CD14-positive monocyte (primary cell): ENCODE measurements around the gene EIF4A2. TPM values are rescaled to one million over a fixed set of nuclear protein-coding genes. Genes with fewer than 3 reads are reported as not detected.

Source experiments
- DNase-seq, 3 donors: peaks; one replicate each; pipeline ENCODE4 v3.0.0-alpha.2; 2011 to 2022
- H2AFZ ChIP-seq: 2 replicates; pipeline ENCODE4 v1.6.0; 2012; ENCODE audit warnings: mild to moderate bottlenecking, low read depth, low read length, inconsistent platforms; ENCODE audit not compliant: insufficient read depth, poor library complexity, severe bottlenecking
- H3K27ac ChIP-seq, 2 donors: 1 replicate in 1 of 2; 2 replicates in 1 of 2; pipeline ENCODE4 v1.5.1; 2012 to 2013; ENCODE audit warnings: low read length in 2 of 2, control low read depth in 1 of 2, inconsistent platforms in 1 of 2, low read depth in 1 of 2, mild to moderate bottlenecking in 1 of 2
- H3K27me3 ChIP-seq, 2 donors: one replicate each; pipeline versions ENCODE4 v1.6.0 to v1.6.1; 2011 to 2013; ENCODE audit warnings: low read length in 2 of 2; ENCODE audit not compliant: control insufficient read depth in 2 of 2, insufficient read depth in 2 of 2
- H3K36me3 ChIP-seq, 2 donors: replicated peaks in 1 of 2; 1 replicate in 1 of 2; 2 replicates in 1 of 2; pipeline versions ENCODE4 v1.5.1 to v1.6.1; 2012 to 2013; ENCODE audit warnings: low read length in 2 of 2, control low read depth in 1 of 2, inconsistent platforms in 1 of 2, mild to moderate bottlenecking in 1 of 2; ENCODE audit not compliant: insufficient read depth in 2 of 2, control insufficient read depth in 1 of 2
- H3K4me1 ChIP-seq, 2 donors: 1 replicate in 1 of 2; 2 replicates in 1 of 2; pipeline versions ENCODE4 v1.5.1 to v1.6.1; 2012 to 2013; ENCODE audit warnings: low read length in 2 of 2, control low read depth in 1 of 2, inconsistent platforms in 1 of 2, mild to moderate bottlenecking in 1 of 2, moderate library complexity in 1 of 2; ENCODE audit not compliant: insufficient read depth in 2 of 2, control insufficient read depth in 1 of 2
- H3K4me2 ChIP-seq: replicated peaks from 2 replicates; pipeline ENCODE3; 2012; ENCODE audit warnings: low read length, moderate library complexity, mild to moderate bottlenecking; ENCODE audit not compliant: poor library complexity, severe bottlenecking; ENCODE audit errors: extremely low read depth
- H3K4me3 ChIP-seq, 3 experiments: fragments of 200-600 bp in 1 of 3; sonication (generic) in 1 of 3; replicated peaks in 1 of 3; 1 replicate in 2 of 3; 2 replicates in 1 of 3; pipeline ENCODE4 v1.5.1; 2011 to 2013; ENCODE audit warnings: low read length in 3 of 3, mild to moderate bottlenecking in 3 of 3, control low read depth in 2 of 3, low read depth in 2 of 3, inconsistent platforms in 1 of 3, moderate library complexity in 1 of 3
- H3K79me2 ChIP-seq: 2 replicates; pipeline ENCODE4 v1.6.0; 2012; ENCODE audit warnings: mild to moderate bottlenecking, control low read depth, inconsistent platforms, low read length, moderate library complexity; ENCODE audit not compliant: insufficient read depth
- H3K9ac ChIP-seq: 2 replicates; pipeline ENCODE4 v1.6.0; 2017; ENCODE audit warnings: low read length, mild to moderate bottlenecking; ENCODE audit not compliant: insufficient read depth, poor library complexity, severe bottlenecking
- H3K9me3 ChIP-seq, 2 donors: replicated peaks in 1 of 2; 1 replicate in 1 of 2; 2 replicates in 1 of 2; pipeline versions ENCODE4 v1.5.1 to v1.6.1; 2012 to 2013; ENCODE audit warnings: low read length in 2 of 2, control low read depth in 1 of 2; ENCODE audit not compliant: control insufficient read depth in 1 of 2, insufficient read depth in 1 of 2
- H4K20me1 ChIP-seq: 2 replicates; pipeline ENCODE4 v1.6.0; 2012; ENCODE audit warnings: mild to moderate bottlenecking, low read length, control low read depth, moderate library complexity; ENCODE audit not compliant: insufficient read depth
- H3K27ac Mint-ChIP-seq, 7 donors: one replicate each; pipeline ENCODE4 v1.8.0; 2020; ENCODE audit warnings: mild to moderate bottlenecking in 7 of 7, mixed read lengths in 7 of 7, moderate library complexity in 6 of 7, inconsistent platforms in 2 of 7
- H3K27me3 Mint-ChIP-seq, 3 donors: one replicate each; pipeline ENCODE4 v1.8.0; 2021 to 2022; ENCODE audit warnings: low read depth in 3 of 3, mild to moderate bottlenecking in 3 of 3, mixed read lengths in 3 of 3, moderate library complexity in 3 of 3, inconsistent platforms in 1 of 3
- H3K36me3 Mint-ChIP-seq, 2 donors: one replicate each; pipeline ENCODE4 v1.8.0; 2020; ENCODE audit warnings: mixed read lengths in 2 of 2, inconsistent platforms in 1 of 2, mild to moderate bottlenecking in 1 of 2
- H3K4me1 Mint-ChIP-seq: one replicate; pipeline ENCODE4 v1.8.0; 2020; ENCODE audit warnings: mild to moderate bottlenecking, mixed read lengths
- H3K4me3 Mint-ChIP-seq, 2 donors: one replicate each; pipeline ENCODE4 v1.8.0; 2020; ENCODE audit warnings: mild to moderate bottlenecking in 2 of 2, mixed read lengths in 2 of 2, moderate library complexity in 1 of 2
- H3K9me3 Mint-ChIP-seq, 7 donors: one replicate each; pipeline ENCODE4 v1.8.0; 2020 to 2022; ENCODE audit warnings: mixed read lengths in 7 of 7, mild to moderate bottlenecking in 6 of 7, moderate library complexity in 6 of 7, inconsistent platforms in 2 of 7
- CTCF ChIP-seq: fragments of 200-600 bp; IDR thresholded peaks from one replicate; pipeline ENCODE4 v1.8.0; 2022; ENCODE audit warnings: antibody characterized with exemption, mild to moderate bottlenecking
- WGBS: methylation state at CpG from one replicate; pipeline ENCODE4 v1.1.5; 2013; ENCODE audit warnings: missing lambda C conversion rate; ENCODE audit not compliant: insufficient coverage; 5-methylcytosine and 5-hydroxymethylcytosine counted together
- intact Hi-C, 2 donors: fragments of 100-400 bp; cut with micrococcal nuclease; formaldehyde crosslinking; loops; one replicate each; pipeline versions ENCODE4 v1.15.0 to v1.15.1; 2023
- polyA plus RNA-seq, 3 donors: library from polyadenylated mRNA; depleted of rRNA in 1 of 3; unstranded in 2 of 3; stranded (reverse) in 1 of 3; fragments of 300-500 nt in 2 of 3; fragments of >200 nt in 1 of 3; fragmentation: Illumina TruSeq in 2 of 3; gene quantifications; 1 replicate in 2 of 3; 2 replicates in 1 of 3; pipeline ENCODE4 v1.2.3, GENCODE V29; 2012 to 2021

The EIF4A2 gene
- polyA plus RNA-seq, 3 donors, result 67.0 to 405 (median 73.0) TPM

- Histone ChIP-seq H3K4me3 (peak overlapping the region; percentile 61 to 85 (median 77)), H3K27ac (peak overlapping the region; percentile 56 to 65), H3K9ac (peak overlapping the region; percentile 67), H3K9me3 (no peaks in the 10 kb centered on the region), H3K4me2 (peak overlapping the region; percentile 98), H3K27me3 (no peaks in the 10 kb centered on the region), H4K20me1 (no peaks in the 10 kb centered on the region), H2AFZ (peak overlapping the region; percentile 99), H3K4me1 (peaks cover 11 to 18% of the 10 kb centered on the region in 2 donors), H3K79me2 (no peaks in the 10 kb centered on the region), H3K36me3 (no peaks in the 10 kb centered on the region)
- peak overlapping the region; percentile 98 to 100 for H3K4me3 Mint-ChIP-seq
- peaks cover 0 to 6% (median 1%) of the 10 kb centered on the region in 7 donors for H3K9me3 Mint-ChIP-seq
- peaks cover 0 to 4% (median 2%) of the 10 kb centered on the region in 3 donors for H3K27me3 Mint-ChIP-seq
- H3K4me1 Mint-ChIP-seq, result peaks cover 14% of the 10 kb centered on the region
- 12% methylated on average over 28 of the region's 28 CpGs for WGBS
- peak overlapping the region; percentile 63 to 83 (median 77) for H3K27ac Mint-ChIP-seq
- peak; percentile 78 to 82 (median 78) for DNase-seq
- intact Hi-C loops, result no loop called here
- no peak for TF ChIP-seq CTCF
- H3K36me3 Mint-ChIP-seq, result no peaks in the 10 kb centered on the region
Observed at GRCh38 chr3:186772701-186773417, 10.5 kb upstream of the EIF4A2 start.

- no peaks in the 10 kb centered on the region for H3K36me3 ChIP-seq
- no peaks in the 10 kb centered on the region for H3K79me2 ChIP-seq
- H3K4me2 ChIP-seq, result no peak overlapping the region
- no peaks in the 10 kb centered on the region for H3K9me3 ChIP-seq
- Mint-ChIP-seq H3K9me3 (peaks cover 0 to 6% (median 1%) of the 10 kb centered on the region in 7 donors), H3K36me3 (no peaks in the 10 kb centered on the region), H3K27me3 (peaks cover 2 to 9% (median 2%) of the 10 kb centered on the region in 3 donors), H3K4me1 (peaks cover 14% of the 10 kb centered on the region), H3K27ac (no peak overlapping the region), H3K4me3 (no peak overlapping the region)
- H3K4me3 ChIP-seq, result no peak overlapping the region
- no peak for TF ChIP-seq CTCF
- no peak overlapping the region for H3K9ac ChIP-seq
- no peak for DNase-seq
- no peak overlapping the region for H3K27ac ChIP-seq
- H3K4me1 ChIP-seq, result peaks cover 11 to 18% of the 10 kb centered on the region in 2 donors
- no peaks in the 10 kb centered on the region for H3K27me3 ChIP-seq
- no peaks in the 10 kb centered on the region for H4K20me1 ChIP-seq
- 100% methylated on average over 1 of the region's 8 CpGs for WGBS
- intact Hi-C loops, result no loop called here
- H2AFZ ChIP-seq, result no peak overlapping the region
Observed at GRCh38 chr3:186775999-186776398, 7.4 kb upstream of the EIF4A2 start.
